GM03348 (cell line): ENCODE results near the gene RRP12.

ENCODE experiments used
- DNase-seq: peaks from one replicate; pipeline ENCODE4 v3.0.0; 2012; ENCODE audit warnings: low spot score

RRP12 gene

GRCh38 chr10:97334370-97335175 lies 66.6 kb downstream of the RRP12 start, which contains the start of gene FRAT2:
FRAT2 (minus strand) TSS chr10:97334729; CDS start chr10:97334572, 157 bp downstream.
- peak; percentile 99 for DNase-seq

- DNase-seq: peak; percentile 53
Observed at GRCh38 chr10:97333601-97334369, 67.4 kb downstream of the RRP12 start.

- DNase-seq: no peak
Observed at GRCh38 chr10:97333351-97333600, 67.9 kb downstream of the RRP12 start.

DNA sequence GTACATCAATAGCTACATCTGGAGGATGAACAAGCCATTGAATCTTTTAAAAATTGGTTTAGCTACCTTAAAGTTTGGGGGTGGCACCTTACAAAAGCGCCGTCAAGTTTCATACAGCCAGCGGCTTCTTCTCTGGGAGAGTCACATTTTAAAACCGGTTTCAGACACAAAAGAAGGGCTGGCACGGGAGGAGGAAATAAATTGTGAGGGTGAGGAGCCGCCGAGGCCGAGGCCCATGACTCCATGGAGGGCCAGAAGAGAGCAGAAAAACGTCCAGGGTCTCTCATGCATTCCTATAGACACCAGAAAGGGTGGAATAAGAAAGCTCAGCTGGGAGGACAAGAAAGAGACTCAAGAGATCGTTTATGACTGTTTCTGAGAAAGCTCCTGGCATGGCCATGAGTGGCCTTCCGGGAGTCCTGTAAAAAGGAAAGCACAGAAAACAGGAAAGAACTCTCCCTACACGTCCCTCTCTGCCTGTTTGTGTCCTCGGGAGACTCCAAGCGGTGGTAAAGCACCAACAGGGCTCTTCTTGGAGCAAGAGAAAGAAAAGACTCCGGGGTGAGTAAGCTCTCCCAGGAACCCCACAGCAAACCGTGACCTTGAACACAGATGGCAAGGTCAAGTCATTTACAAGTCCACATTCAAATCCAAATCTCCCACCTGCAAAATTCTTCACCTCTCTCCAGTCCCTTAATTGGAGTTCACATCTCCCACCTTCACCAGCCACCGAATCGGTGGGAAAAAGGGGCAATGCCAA lies 68.4 kb downstream of the RRP12 start:
- DNase-seq: peak; percentile 84

DNA sequence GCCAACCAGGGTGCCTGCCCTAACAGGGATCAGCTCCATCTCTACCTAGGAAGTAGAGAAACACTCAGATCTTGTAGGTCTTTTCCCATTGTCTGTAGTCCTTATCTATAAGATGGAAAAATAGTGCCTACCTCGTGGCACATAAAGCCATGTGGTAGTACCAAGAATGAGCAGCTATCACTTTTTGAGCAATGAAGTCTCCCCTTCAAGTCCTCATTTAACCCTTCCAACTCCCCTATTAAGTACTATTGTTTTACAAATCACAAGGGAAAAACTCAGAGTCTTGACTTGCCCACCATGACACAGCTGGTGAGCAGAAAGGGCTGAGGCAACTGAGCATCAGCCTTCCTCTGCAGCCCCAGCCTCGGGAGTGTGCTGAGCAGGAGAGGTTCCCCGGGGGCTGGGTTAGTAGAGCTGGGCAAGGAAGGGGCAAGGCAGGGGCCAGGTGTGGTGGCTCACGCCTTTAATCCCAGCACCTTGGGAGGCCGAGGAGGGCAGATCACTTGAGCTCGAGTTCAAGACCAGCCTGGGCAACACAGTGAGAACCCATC lies 69.9 kb downstream of the RRP12 start:
- DNase-seq: no peak

- DNase-seq: no peak
Observed at GRCh38 chr10:97329766-97330165, 71.4 kb downstream of the RRP12 start.

- no peak for DNase-seq
Observed at GRCh38 chr10:97328646-97329453, 72.3 kb downstream of the RRP12 start.

DNA sequence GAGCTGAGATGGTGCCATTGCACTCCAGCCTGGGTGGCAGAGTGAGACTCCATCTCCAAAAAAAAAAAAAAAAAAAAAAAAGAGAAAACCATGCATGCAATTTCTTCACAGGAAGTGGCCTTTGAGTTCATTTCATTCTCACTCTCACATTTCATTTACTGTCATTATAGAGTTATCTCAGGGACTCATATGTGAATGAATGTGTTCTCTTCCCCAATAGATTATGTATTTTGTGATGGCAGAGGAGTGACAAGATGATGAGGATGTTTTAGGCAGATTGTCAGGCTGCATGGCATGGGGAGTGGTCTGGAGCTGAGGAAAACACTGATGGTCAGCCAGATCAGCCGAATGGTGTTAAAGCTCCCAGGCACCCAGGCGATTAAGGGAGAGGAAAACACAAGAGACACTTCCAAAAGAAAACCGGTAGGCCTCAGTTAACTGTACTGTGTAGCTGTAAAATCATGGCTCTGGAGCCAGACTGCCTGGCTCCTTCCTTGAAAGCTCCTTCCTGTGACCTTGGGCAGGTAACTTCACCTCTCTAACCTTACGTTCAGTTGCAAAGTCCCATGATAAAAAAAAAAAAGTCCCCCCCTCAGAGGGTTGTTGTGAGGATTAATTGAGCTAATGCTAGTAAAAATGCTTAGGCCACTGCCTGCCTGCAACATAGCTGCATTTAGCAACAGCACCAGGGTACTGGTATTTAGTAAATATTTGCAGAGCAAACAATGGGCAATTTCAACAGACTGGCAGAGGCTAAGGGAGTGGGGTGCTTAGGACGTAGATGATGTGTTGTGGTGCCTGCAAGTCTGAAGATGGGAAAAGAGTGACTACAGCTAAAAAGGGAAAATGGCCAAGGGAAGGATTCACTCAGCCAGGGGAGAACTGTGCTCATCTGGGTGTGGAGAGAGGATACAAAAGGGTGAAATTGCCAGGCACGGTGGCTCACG lies 73.5 kb downstream of the RRP12 start:
- DNase-seq: no peak

DNA sequence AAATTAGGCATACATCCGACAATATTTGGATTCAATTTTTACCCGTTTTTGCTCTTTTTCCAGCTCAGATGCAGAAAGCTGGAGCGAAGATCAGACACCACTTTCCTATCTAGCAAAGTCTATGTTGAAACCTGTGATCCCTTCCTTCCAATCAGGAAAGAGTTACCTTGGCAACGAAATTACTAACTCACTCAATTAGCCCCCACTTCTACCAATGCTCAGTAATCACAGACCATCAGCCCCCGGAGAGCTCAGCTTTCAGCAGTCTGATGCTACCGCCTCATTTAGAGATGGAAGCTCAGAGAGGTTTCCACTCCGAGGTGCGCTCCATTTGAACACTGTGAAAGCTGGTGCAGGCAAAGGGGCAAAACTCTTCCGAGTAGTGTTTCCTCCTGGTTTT lies 75.4 kb downstream of the RRP12 start:
- no peak for DNase-seq

GRCh38 chr10:97323501-97323900 lies 77.6 kb downstream of the RRP12 start:
- DNase-seq: no peak

- DNase-seq: no peak
Observed at GRCh38 chr10:97321804-97322190, 79.3 kb downstream of the RRP12 start.

DNA sequence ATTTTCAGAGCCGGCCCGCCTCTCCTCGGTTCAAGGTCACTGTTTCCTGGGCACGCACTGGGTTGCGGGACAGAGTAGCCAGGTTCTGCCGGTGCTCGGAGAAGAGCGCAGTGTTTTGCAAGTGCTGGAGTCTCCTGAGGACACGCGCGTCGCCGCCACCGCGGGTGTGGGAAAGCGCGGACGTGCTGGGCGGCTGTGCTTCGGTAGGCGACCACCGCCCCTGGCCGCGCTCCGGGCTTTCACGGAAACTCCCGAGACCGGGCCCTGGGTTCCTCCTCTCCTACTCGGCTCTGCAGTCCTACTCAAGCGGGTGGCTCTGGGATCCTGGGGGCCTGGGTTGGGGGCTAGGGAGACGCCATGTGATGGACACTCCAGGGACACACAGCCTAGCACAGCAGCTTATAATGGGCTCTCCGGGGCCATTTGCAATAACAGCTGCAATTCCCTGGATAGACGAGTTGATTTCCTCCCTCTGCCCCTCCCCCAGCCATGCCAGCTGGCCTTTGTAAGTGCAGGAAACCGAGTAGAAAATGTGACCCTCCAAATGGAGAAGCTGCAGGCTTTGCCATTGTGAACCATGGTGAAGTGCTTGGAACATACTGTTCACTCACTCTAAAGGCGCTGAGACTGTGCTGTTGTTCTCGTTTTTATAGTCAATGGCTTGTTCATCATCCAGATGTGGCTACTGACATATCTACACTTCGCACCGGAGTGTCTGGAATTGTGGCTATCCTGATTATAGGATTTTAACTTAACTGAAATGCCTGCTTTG lies 79.9 kb downstream of the RRP12 start:
- no peak for DNase-seq

DNA sequence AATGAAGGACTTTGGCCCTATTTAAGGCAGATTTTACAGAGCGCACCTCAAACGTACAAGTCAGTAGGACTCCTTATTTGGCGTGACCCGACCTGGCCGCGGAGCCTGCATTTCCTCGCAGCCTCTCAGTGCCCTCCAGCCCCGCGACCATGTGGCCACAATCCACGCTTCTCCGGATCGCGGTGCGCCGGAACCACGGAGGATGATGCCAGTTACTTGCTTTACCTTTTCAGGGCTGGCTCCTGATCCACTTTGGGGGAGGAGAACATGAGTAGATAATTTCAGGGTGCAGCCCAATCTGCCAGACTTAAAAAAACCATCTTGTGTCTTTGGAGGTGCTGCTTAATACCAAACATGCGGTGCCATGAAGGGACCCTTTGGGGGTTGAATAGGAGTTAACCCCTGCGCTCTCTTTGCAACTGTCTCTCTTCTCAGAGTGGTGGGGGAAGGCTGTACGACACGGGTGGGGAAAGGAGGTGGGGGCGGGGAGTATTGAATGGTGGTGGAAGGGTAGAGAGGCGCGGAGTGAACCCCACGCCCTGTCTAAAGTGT lies 80.6 kb downstream of the RRP12 start:
- DNase-seq: no peak

DNA sequence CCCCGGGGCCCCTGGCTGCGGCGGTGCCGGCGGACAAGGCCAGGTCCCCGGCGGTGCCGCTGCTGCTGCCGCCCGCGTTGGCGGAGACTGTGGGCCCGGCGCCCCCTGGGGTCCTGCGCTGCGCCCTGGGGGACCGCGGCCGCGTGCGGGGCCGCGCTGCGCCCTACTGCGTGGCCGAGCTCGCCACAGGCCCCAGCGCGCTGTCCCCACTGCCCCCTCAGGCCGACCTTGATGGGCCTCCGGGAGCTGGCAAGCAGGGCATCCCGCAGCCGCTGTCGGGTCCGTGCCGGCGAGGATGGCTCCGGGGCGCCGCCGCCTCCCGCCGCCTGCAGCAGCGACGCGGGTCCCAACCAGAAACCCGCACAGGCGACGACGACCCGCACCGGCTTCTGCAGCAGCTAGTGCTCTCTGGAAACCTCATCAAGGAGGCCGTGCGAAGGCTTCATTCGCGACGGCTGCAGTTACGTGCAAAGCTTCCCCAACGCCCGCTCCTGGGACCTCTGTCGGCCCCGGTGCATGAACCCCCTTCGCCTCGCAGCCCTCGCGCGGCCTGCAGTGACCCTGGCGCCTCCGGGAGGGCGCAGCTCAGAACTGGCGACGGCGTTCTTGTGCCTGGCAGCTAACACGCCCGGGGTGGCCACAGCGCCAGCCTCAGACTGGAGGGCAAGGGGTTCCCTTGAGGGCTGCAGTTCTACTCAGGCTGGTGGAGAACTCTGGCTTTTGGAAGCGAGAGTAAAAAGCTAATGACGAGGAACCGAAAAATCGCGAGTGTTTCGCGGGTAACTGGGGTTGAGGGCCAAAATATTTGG lies 81.3 kb downstream of the RRP12 start:
- peak; percentile 44 for DNase-seq

DNA sequence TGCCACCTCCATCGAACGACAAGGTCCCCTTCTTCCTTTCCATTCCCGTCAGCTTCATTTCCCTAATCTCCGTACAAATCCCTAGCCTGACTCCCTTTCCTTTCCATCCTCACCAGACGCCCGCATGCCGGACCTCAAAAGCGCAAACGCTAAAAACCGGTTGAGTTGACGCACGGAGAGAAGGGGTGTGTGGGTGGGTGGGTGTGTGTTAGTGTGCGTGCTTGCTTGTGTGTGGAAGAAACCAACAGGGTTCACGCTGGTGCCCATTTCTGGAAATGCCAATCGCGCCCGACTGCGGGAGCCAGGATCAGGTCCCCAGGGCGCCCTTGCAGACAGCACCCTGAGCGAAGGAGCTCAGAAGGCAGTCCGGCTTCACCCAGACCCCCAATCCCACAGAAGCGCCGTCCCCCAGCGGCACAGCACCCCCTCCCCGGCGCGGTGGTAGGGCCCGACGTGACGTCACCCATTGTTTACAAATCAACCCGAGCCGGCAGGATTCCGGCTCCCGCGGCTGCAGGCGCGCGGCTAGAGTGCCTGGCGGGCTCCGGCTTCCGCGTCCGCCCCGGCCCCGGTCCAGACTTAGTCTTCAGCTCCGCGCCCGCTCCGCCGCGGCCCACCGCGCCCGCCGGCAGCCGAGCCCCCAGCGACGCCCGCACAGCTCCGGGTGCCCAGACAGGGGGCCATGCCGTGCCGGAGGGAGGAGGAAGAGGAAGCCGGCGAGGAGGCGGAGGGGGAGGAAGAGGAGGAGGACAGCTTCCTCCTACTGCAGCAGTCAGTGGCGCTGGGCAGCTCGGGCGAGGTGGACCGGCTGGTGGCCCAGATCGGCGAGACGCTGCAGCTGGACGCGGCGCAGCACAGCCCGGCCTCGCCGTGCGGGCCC lies 82.1 kb downstream of the RRP12 start, which contains the start of gene FRAT1:
Gene FRAT1, plus strand, starts transcription at position 500 of the 880 bp plus-strand sequence. Its CDS starts 183 bp downstream, at position 683.
- peak; percentile 90 for DNase-seq

- DNase-seq: no peak
Observed at GRCh38 chr10:97314671-97315070, 86.5 kb downstream of the RRP12 start.

- DNase-seq: no peak
Observed at GRCh38 chr10:97312897-97313296, 88.2 kb downstream of the RRP12 start.
